ENCODE measurements around the gene PASK. TPM values are rescaled to one million over a fixed set of nuclear protein-coding genes. Genes with fewer than 3 reads are reported as not detected.

PASK gene
- total and polyA plus RNA-seq, 2 experiments from 2014 or later, result 2.5 to 8.8 TPM

DNA sequence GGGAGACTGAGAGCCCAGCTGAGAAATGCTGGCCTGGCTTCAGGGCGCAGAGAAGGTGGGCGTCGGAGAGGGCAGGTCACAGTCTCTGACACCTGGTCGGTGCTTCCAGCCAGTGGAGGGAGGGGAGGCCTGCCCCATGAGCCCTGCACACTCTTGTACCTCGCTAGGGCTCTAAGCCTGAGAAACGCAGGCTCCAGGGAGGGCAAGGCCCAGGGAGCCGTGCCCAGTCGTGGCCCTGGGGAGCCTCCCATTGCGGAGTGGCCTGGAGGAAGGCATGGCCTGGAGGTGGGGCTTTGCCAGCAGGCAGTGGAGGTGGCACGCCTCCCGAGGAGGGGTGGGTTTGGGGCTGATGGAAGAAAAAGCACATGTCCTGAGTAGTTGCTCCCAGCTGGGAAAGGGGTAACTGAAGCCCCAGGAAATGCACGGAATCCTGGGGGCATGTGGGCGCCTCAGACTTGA, 86.2 kb downstream of the PASK start:
- no peaks in the 10 kb centered on the region for H3K9me3 ChIP-seq (ENCODE audit: low read depth)
- H3K27ac ChIP-seq, result no peak overlapping the region
- no peaks in the 10 kb centered on the region for H3K36me3 ChIP-seq (replicated peaks; ENCODE audit: insufficient read depth, low read depth)
- H4K20me1 ChIP-seq (ENCODE audit: insufficient read depth, poor library complexity, severe bottlenecking), result no peaks in the 10 kb centered on the region
- no peak for TF ChIP-seq EZH2 (IDR thresholded peaks at IDR 0.05; ENCODE audit: borderline replicate concordance)
- TF ChIP-seq, protein P1, sequence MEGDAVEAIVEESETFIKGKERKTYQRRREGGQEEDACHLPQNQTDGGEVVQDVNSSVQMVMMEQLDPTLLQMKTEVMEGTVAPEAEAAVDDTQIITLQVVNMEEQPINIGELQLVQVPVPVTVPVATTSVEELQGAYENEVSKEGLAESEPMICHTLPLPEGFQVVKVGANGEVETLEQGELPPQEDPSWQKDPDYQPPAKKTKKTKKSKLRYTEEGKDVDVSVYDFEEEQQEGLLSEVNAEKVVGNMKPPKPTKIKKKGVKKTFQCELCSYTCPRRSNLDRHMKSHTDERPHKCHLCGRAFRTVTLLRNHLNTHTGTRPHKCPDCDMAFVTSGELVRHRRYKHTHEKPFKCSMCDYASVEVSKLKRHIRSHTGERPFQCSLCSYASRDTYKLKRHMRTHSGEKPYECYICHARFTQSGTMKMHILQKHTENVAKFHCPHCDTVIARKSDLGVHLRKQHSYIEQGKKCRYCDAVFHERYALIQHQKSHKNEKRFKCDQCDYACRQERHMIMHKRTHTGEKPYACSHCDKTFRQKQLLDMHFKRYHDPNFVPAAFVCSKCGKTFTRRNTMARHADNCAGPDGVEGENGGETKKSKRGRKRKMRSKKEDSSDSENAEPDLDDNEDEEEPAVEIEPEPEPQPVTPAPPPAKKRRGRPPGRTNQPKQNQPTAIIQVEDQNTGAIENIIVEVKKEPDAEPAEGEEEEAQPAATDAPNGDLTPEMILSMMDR (IDR thresholded peaks at IDR 0.05; ENCODE audit: poor library complexity), result no peak
- TF ChIP-seq EZH2phosphoT487 (IDR thresholded peaks at IDR 0.05; ENCODE audit: low read depth, severe bottlenecking, unreplicated experiment), result no peak
- no peak for DNase-seq (ENCODE audit: low spot score)
- no peaks in the 10 kb centered on the region for H3K79me2 ChIP-seq
- H3K4me1 ChIP-seq (ENCODE audit: insufficient read depth), result no peaks in the 10 kb centered on the region
- no peaks in the 10 kb centered on the region for H3K9me2 ChIP-seq (replicated peaks; ENCODE audit: insufficient read depth)
- no peaks in the 10 kb centered on the region for H3K27me3 ChIP-seq
- peak overlapping the region; percentile 82 for H3K4me2 ChIP-seq
- 78% methylated on average over 13 of the region's 13 CpGs for WGBS (ENCODE audit: low lambda C conversion rate, missing lambda C conversion rate)
- H2AFZ ChIP-seq, result no peak overlapping the region
- no peak overlapping the region for H3K4me3 ChIP-seq

DNA sequence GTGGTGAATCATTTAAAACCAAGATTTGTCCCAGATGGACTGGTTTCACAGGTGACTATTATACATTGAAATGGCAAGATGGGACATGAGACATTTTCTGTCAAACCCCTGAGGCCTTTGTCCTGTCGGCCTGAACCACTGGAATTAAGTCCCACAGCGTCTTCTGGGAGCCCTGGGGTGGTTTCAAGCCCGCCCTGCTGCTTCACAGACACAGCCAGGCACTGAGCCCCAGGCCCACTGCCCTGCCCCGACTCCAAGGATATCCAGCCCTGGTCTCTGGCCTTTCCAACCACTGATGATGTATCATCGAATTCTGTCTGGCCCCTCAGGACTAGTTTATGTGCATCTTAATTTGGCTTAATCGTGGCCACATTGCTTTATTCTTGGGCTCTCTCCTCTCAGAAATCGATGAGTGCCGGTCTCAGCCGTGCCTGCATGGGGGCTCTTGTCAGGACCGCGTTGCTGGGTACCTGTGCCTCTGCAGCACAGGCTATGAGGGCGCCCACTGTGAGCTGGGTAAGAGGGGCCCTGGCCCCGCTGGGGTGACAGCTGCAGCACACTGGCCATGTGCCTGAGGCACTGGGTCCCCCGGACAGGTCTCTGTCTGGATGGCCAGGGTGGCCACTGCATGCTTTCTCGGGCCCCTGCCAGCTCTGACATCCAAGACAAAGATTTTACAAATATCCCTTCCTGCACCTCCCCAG, 86.7 kb downstream of the PASK start:
- TF ChIP-seq EZH2 (IDR thresholded peaks at IDR 0.05; ENCODE audit: borderline replicate concordance) (no peak), EZH2phosphoT487 (IDR thresholded peaks at IDR 0.05; ENCODE audit: low read depth, severe bottlenecking, unreplicated experiment) (no peak)
- TF ChIP-seq, protein P1 (IDR thresholded peaks at IDR 0.05; ENCODE audit: poor library complexity), result no peak
- Histone ChIP-seq H3K9me3 (ENCODE audit: low read depth) (no peaks in the 10 kb centered on the region), H3K27ac (no peak overlapping the region), H3K4me3 (no peak overlapping the region), H3K27me3 (no peaks in the 10 kb centered on the region), H3K9me2 (replicated peaks; ENCODE audit: insufficient read depth) (no peaks in the 10 kb centered on the region), H3K4me2 (no peak overlapping the region), H3K79me2 (no peaks in the 10 kb centered on the region), H2AFZ (no peak overlapping the region), H3K36me3 (replicated peaks; ENCODE audit: insufficient read depth, low read depth) (no peaks in the 10 kb centered on the region), H4K20me1 (ENCODE audit: insufficient read depth, poor library complexity, severe bottlenecking) (no peaks in the 10 kb centered on the region), H3K4me1 (ENCODE audit: insufficient read depth) (no peaks in the 10 kb centered on the region)
- DNase-seq (ENCODE audit: low spot score), result no peak
- WGBS (ENCODE audit: low lambda C conversion rate, missing lambda C conversion rate), result 88% methylated on average over 15 of the region's 15 CpGs

DNA sequence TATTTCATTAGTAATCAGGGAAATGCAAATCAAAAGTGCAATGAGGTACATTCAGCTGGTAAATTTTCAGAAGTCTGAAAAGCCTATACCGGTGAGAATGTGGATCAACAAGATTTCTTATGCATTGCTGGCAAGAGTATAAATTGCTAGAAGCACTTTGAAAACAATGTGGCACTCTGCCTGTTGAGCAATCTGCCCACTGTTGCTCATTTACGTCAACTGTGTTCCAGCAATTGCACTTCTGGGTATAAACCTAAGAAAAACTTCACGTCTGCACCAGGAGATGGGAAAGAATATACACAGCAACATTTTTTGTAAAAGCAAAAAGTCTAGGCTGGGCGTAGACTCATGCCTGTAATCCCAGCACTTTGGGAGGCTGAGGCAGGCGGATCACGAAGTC, 88.0 kb downstream of the PASK start:
- Histone ChIP-seq H3K4me2 (no peak overlapping the region), H4K20me1 (ENCODE audit: insufficient read depth, poor library complexity, severe bottlenecking) (no peaks in the 10 kb centered on the region), H2AFZ (no peak overlapping the region), H3K9me3 (ENCODE audit: low read depth) (no peaks in the 10 kb centered on the region), H3K27me3 (no peaks in the 10 kb centered on the region), H3K27ac (no peak overlapping the region), H3K36me3 (replicated peaks; ENCODE audit: insufficient read depth, low read depth) (no peaks in the 10 kb centered on the region), H3K4me1 (ENCODE audit: insufficient read depth) (no peaks in the 10 kb centered on the region), H3K9me2 (replicated peaks; ENCODE audit: insufficient read depth) (no peaks in the 10 kb centered on the region), H3K79me2 (no peaks in the 10 kb centered on the region), H3K4me3 (no peak overlapping the region)
- DNase-seq (ENCODE audit: low spot score), result no peak
- no peak for TF ChIP-seq EZH2 (IDR thresholded peaks at IDR 0.05; ENCODE audit: borderline replicate concordance)
- TF ChIP-seq, protein P1 (IDR thresholded peaks at IDR 0.05; ENCODE audit: poor library complexity), result no peak
- TF ChIP-seq EZH2phosphoT487 (IDR thresholded peaks at IDR 0.05; ENCODE audit: low read depth, severe bottlenecking, unreplicated experiment), result no peak
- 84% methylated on average over 6 of the region's 6 CpGs for WGBS (ENCODE audit: low lambda C conversion rate, missing lambda C conversion rate)

Small RNA genes lying within 50 kb of the gene (small RNA-seq; reads per million reads assigned to genes)
- not detected for gene AC005237.2

Other genes with a start within 250 kb of the PASK start
- 0.10 and 0.20 TPM in 2 replicates for gene CROCC2, start 243.1 kb downstream of the PASK start, total RNA-seq
- gene CROCC2, start 243.1 kb downstream of the PASK start, polyA plus RNA-seq, result 0.04 and 0.13 TPM in 2 replicates
- gene SNED1, start 150.9 kb downstream of the PASK start, total RNA-seq, result 3.5 and 6.5 TPM in 2 replicates
- 3.7 and 4.6 TPM in 2 replicates for gene SNED1, start 150.9 kb downstream of the PASK start, polyA plus RNA-seq
- gene MTERF4, start 47.2 kb downstream of the PASK start, total RNA-seq, result 39.4 and 40.3 TPM in 2 replicates
- 17.4 and 20.3 TPM in 2 replicates for gene MTERF4, start 47.2 kb downstream of the PASK start, polyA plus RNA-seq
- gene PPP1R7, start 995 bp upstream of the PASK start, total RNA-seq, result 46.7 and 55.5 TPM in 2 replicates
- gene PPP1R7, start 995 bp upstream of the PASK start, polyA plus RNA-seq, result 84.9 and 86.9 TPM in 2 replicates
- gene ANO7, start 39.2 kb upstream of the PASK start, total RNA-seq, result 0.72 and 1.00 TPM in 2 replicates
- gene ANO7, start 39.2 kb upstream of the PASK start, polyA plus RNA-seq, result 1.4 and 3.0 TPM in 2 replicates
- 393 and 437 TPM in 2 replicates for gene HDLBP, start 166.2 kb upstream of the PASK start, total RNA-seq
- gene HDLBP, start 166.2 kb upstream of the PASK start, polyA plus RNA-seq, result 389 and 394 TPM in 2 replicates
- gene SEPTIN2, start 166.5 kb upstream of the PASK start, total RNA-seq, result 373 and 388 TPM in 2 replicates
- 314 and 315 TPM in 2 replicates for gene SEPTIN2, start 166.5 kb upstream of the PASK start, polyA plus RNA-seq
- 29.1 and 29.3 TPM in 2 replicates for gene FARP2, start 206.8 kb upstream of the PASK start, total RNA-seq
- gene FARP2, start 206.8 kb upstream of the PASK start, polyA plus RNA-seq, result 28.4 and 29.6 TPM in 2 replicates

All from hepatocyte (in vitro differentiated cells).